HepG2 (cell line): ENCODE data around the gene PCBP1. TPM values are rescaled to one million over a fixed set of nuclear protein-coding genes. Genes with fewer than 3 reads are reported as not detected.

Experiments used
- ATAC-seq: fragments of 200-7000 bp; cut with Tn5 transposase; 3 replicates; pipeline ENCODE4 v1.9.1; 2020; ENCODE audit warnings: mild to moderate bottlenecking, moderate library complexity
- BruUV-seq: library from RNA; stranded (reverse); fragments of 400-500 nt; replicated peaks from 2 replicates; lab custom pipeline; 2021; lab: Mats Ljungman, UMichigan
- CTCF ChIA-PET: fragments of 300-600 bp; formaldehyde crosslinking; extraction: SDS; loops from one replicate; lab custom pipeline; 2021; ENCODE audit warnings: low total read pairs, inconsistent platforms, low intra/inter-chr PET ratio; lab: Yijun Ruan, JAX
- POLR2A ChIA-PET: fragments of 350-600 bp; sonication (Branson Sonifier 250); formaldehyde crosslinking; loops from one replicate; lab custom pipeline; 2020; ENCODE audit warnings: antibody characterized with exemption, inconsistent platforms; lab: Yijun Ruan, JAX
- DNase-seq: peaks from one replicate; pipeline ENCODE4 v3.0.0-alpha.2; 2015; ENCODE audit warnings: low spot score
- FAIRE-seq: peaks from 3 replicates; lab custom pipeline; 2011; peaks lifted over from hg19 to GRCh38; lab: Jason Lieb, UNC
- H2AFZ ChIP-seq: one replicate; pipeline ENCODE4 v1.6.1; 2011; ENCODE audit warnings: low read length, inconsistent platforms
- H3K27ac ChIP-seq: fragments of 300-600 bp; 3 replicates; pipeline ENCODE4 v1.8.0; 2011; ENCODE audit warnings: mixed run types, mild to moderate bottlenecking, mixed read lengths, low read length, inconsistent platforms; ENCODE audit not compliant: insufficient read depth; ENCODE audit errors: extremely low read length
- H3K27me3 ChIP-seq, 2 experiments: fragments of 200-600 bp in 1 of 2; 2 replicates in 1 of 2; 3 replicates in 1 of 2; pipeline versions ENCODE4 v1.6.0 to v1.8.0; 2011; ENCODE audit warnings: low read length in 2 of 2, mild to moderate bottlenecking in 2 of 2, moderate library complexity in 2 of 2, inconsistent platforms in 1 of 2; ENCODE audit not compliant: insufficient read depth in 2 of 2, control insufficient read depth in 1 of 2
- H3K36me3 ChIP-seq, 2 experiments: fragments of 200-600 bp in 1 of 2; replicated peaks in 1 of 2; 2 replicates in 1 of 2; 3 replicates in 1 of 2; pipeline versions ENCODE4 v1.5.1 to v1.8.0; 2011; ENCODE audit warnings: low read length in 2 of 2, inconsistent platforms in 1 of 2; ENCODE audit not compliant: insufficient read depth in 2 of 2, control insufficient read depth in 1 of 2
- H3K4me1 ChIP-seq: 2 replicates; pipeline ENCODE4 v1.5.1; 2012; ENCODE audit warnings: low read length, inconsistent platforms; ENCODE audit not compliant: insufficient read depth
- H3K4me2 ChIP-seq: 2 replicates; pipeline ENCODE4 v1.6.0; 2011; ENCODE audit warnings: low read depth, low read length, inconsistent platforms
- H3K4me3 ChIP-seq, 3 experiments: fragments of 200-600 bp in 1 of 3; sonication (generic), shearing (Covaris generic) in 1 of 3; replicated peaks in 1 of 3; 2 replicates each; pipeline ENCODE4 v1.5.1; 2011 to 2016; ENCODE audit warnings: low read length in 3 of 3, inconsistent platforms in 2 of 3, low read depth in 2 of 3, mild to moderate bottlenecking in 2 of 3, control low read depth in 1 of 3, mixed read lengths in 1 of 3; ENCODE audit not compliant: insufficient read depth in 1 of 3
- H3K79me2 ChIP-seq: one replicate; pipeline ENCODE4 v1.6.1; 2011; ENCODE audit warnings: low read length, inconsistent platforms; ENCODE audit not compliant: insufficient read depth
- H3K9ac ChIP-seq: 2 replicates; pipeline ENCODE4 v1.6.0; 2011; ENCODE audit warnings: mild to moderate bottlenecking, low read depth, low read length, inconsistent platforms; ENCODE audit not compliant: insufficient read depth
- H3K9me3 ChIP-seq: 2 replicates; pipeline ENCODE4 v1.5.1; 2012; ENCODE audit warnings: mild to moderate bottlenecking, low read length
- H4K20me1 ChIP-seq: 2 replicates; pipeline ENCODE4 v1.6.0; 2011; ENCODE audit warnings: inconsistent platforms, mild to moderate bottlenecking, low read length, moderate library complexity; ENCODE audit not compliant: insufficient read depth
- ELF1 ChIP-seq: sonication (generic); formaldehyde crosslinking; IDR thresholded peaks from 2 replicates; pipeline ENCODE4 v1.4.0; 2020; ENCODE audit warnings: missing genetic modification reagents
- ELF3 ChIP-seq: IDR thresholded peaks from 2 replicates; pipeline ENCODE4 v1.6.1; 2016; ENCODE audit warnings: missing genetic modification reagents, missing compliant biosample characterization
- FIP1L1 ChIP-seq: fragments of 200-400 bp; formaldehyde crosslinking; IDR thresholded peaks from 2 replicates; pipeline ENCODE4 v1.6.1; 2018; ENCODE audit warnings: low read depth, mild to moderate bottlenecking, low read length, moderate library complexity, borderline replicate concordance; ENCODE audit not compliant: insufficient read depth
- GLI4 ChIP-seq: sonication (generic); formaldehyde crosslinking; IDR thresholded peaks from 2 replicates; pipeline ENCODE4 v1.5.1; 2020; ENCODE audit warnings: missing genetic modification reagents, mild to moderate bottlenecking, moderate library complexity, borderline replicate concordance
- ZNF274 ChIP-seq: sonication (generic); formaldehyde crosslinking; IDR thresholded peaks from 2 replicates; pipeline ENCODE4 v1.5.1; 2020; ENCODE audit warnings: mild to moderate bottlenecking, missing genetic modification reagents
- ZNF281 ChIP-seq: sonication (generic); formaldehyde crosslinking; IDR thresholded peaks from 2 replicates; pipeline ENCODE4 v1.4.0; 2020; ENCODE audit warnings: missing genetic modification reagents, borderline replicate concordance
- ZNF550 ChIP-seq: sonication (generic); formaldehyde crosslinking; IDR thresholded peaks from 2 replicates; pipeline ENCODE4 v1.4.0; 2020; ENCODE audit warnings: mild to moderate bottlenecking, missing genetic modification reagents, borderline replicate concordance
- ZNF687 ChIP-seq: sonication (generic); formaldehyde crosslinking; IDR thresholded peaks from 2 replicates; pipeline ENCODE4 v1.5.1; 2020; ENCODE audit warnings: mild to moderate bottlenecking, missing genetic modification reagents, moderate library complexity
- ZNF720 ChIP-seq: sonication (generic); formaldehyde crosslinking; IDR thresholded peaks from 2 replicates; pipeline ENCODE4 v1.4.0; 2020; ENCODE audit warnings: missing genetic modification reagents
- ZNF761 ChIP-seq: sonication (generic); formaldehyde crosslinking; conservative IDR thresholded peaks from 2 replicates; pipeline ENCODE4 v1.4.0; 2020; ENCODE audit warnings: mild to moderate bottlenecking, missing genetic modification reagents
- ZUFSP ChIP-seq: sonication (generic); formaldehyde crosslinking; IDR thresholded peaks from 2 replicates; pipeline ENCODE4 v1.9.0; 2021; ENCODE audit warnings: missing genetic modification reagents, mild to moderate bottlenecking, borderline replicate concordance
- WGBS: methylation state at CpG from one replicate; pipeline ENCODE4 v1.1.6; 2017; ENCODE audit warnings: low lambda C conversion rate; 5-methylcytosine and 5-hydroxymethylcytosine counted together
- in situ Hi-C: cut with HindIII; loops from 2 replicates; pipeline ENCODE4 v1.10.0; 2017; ENCODE audit warnings: low pct_unique_long_range_greater_than_20kb; ENCODE audit not compliant: extremely low pct_ligation_motif_present
- intact Hi-C: fragments of 100-400 bp; cut with micrococcal nuclease; formaldehyde crosslinking; loops from one replicate; pipeline ENCODE4 v1.10.0; 2022; ENCODE audit not compliant: unreplicated experiment
- polyA plus RNA-seq, 8 experiments: library from polyadenylated mRNA; depleted of rRNA in 3 of 8; stranded (reverse) in 7 of 8; unstranded in 1 of 8; fragments of >200 nt; fragmentation: Illumina TruSeq in 4 of 8; extraction: Trizol in 4 of 8; gene quantifications; 2 replicates each; pipeline versions ENCODE4 v1.2.1 to v1.2.3, GENCODE V29; 2011 to 2016; ENCODE audit warnings: low read depth in 4 of 8, missing spikeins in 1 of 8, mixed read lengths in 1 of 8; ENCODE audit not compliant: insufficient read depth in 1 of 8
- total RNA-seq, 5 experiments: library from RNA; depleted of rRNA; stranded (reverse); fragments of >200 nt; fragmentation: Illumina TruSeq; extraction: Trizol; gene quantifications; 2 replicates each; pipeline ENCODE4 v1.2.3, GENCODE V29; 2016; ENCODE audit warnings: low read depth in 1 of 5

The PCBP1 gene
- total and polyA plus RNA-seq, 2 of the 13 experiments (the other 11 are each of a cell fraction or from before 2014, with no cell fraction given) = 32.0 to 137 TPM

- peak; percentile 95 for TF ChIP-seq ZNF281 (CRISPR knock-in tag)
- TF ChIP-seq ZNF550 (CRISPR knock-in tag) = no peak
These were observed 31.6 kb downstream of the PCBP1 start (continued) for GRCh38 chr2:70118798-70119454.

GRCh38 chr2:70121627-70122372 is 34.5 kb downstream of the PCBP1 start:
- Histone ChIP-seq H2AFZ (peak overlapping the region; percentile 83), H3K27ac (peak overlapping the region; percentile 54), H3K9me3 (no peaks in the 10 kb centered on the region), H4K20me1 (no peaks in the 10 kb centered on the region), H3K4me1 (peaks cover 50% of the 10 kb centered on the region), H3K79me2 (no peaks in the 10 kb centered on the region), H3K36me3 (no peaks in the 10 kb centered on the region), H3K4me3 (peak overlapping the region in 1 of 3 experiments; percentile 13; a peak in 1 of 6 replicates), H3K4me2 (peak overlapping the region; percentile 54), H3K27me3 (no peaks in the 10 kb centered on the region), H3K9ac (peak overlapping the region; percentile 51)
- no TSS peak for BruUV-seq
- intact Hi-C loops (loop anchor here (1.0 kb wide), 1 partner anchor 11 kb away; no protein-coding TSS in a partner anchor), in situ Hi-C loops (no loop called here)
- ChIA-PET POLR2A (interaction anchor here (1.2 to 4.2 kb wide), 5 partner anchors 11 to 69 kb away, joined by 3 to 42 read pairs (median 4); partner anchors contain the start of gene C2orf42), CTCF (no interaction called here)
- FAIRE-seq (peak; percentile 88), ATAC-seq (peak; percentile 74), DNase-seq (peak; percentile 40)
- WGBS = 50% methylated on average over 6 of the region's 6 CpGs
- no peak for TF ChIP-seq ZNF761 (CRISPR knock-in tag)
- peak; percentile 74 for TF ChIP-seq ELF3 (CRISPR knock-in tag)
- 0 out of 2 replicates have a peak, but pooled peaks have one; percentile 49 for TF ChIP-seq ZNF274
- TF ChIP-seq ELF1 (CRISPR knock-in tag) = peak; percentile 47; the same call in 1 of the 2 replicates
- TF ChIP-seq ZNF687 (CRISPR knock-in tag) = peak; percentile 25; the same call in 1 of the 2 replicates
- TF ChIP-seq FIP1L1 = no peak
- TF ChIP-seq ZNF720 (CRISPR knock-in tag) = no peak
- no peak for TF ChIP-seq GLI4 (CRISPR knock-in tag)
- no peak for TF ChIP-seq ZUFSP
